ENCODE results near the gene EEF1AKMT1. TPM values are rescaled to one million over a fixed set of nuclear protein-coding genes. Genes with fewer than 3 reads are reported as not detected.

EEF1AKMT1 gene
- polyA plus RNA-seq, 6 donors from 2014 or later, result 5.5 to 14.8 (median 12.2) TPM

DNA sequence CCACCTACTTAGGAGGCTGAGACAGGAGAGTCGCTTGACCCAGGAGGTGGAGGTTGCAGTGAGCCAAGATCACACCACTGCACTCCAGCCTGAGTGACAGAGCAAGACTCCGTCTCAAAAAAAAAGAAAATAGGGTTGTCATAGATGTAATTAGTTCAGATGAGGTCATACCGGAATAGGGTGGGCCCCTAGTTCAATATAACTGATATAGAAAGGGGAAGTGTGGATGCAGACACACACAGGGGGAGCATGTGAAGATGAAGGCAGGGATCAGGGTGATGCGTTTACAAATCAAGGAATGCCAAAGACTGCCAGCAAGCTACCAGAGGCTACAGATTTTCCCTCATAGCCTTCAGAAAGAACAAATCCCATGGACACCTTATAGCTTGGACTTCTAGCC, 24.3 kb upstream of the EEF1AKMT1 start:
- Mint-ChIP-seq H3K27me3 (no peaks in the 10 kb centered on the region), H3K4me3 (peak overlapping the region; percentile 2 to 82 (median 41)), H3K9me3 (no peaks in the 10 kb centered on the region), H3K4me1 (peaks cover 4 to 21% (median 11%) of the 10 kb centered on the region in 3 donors), H3K36me3 (peaks cover 0 to 13% of the 10 kb centered on the region in 2 donors), H3K27ac (peak overlapping the region; percentile 54 to 93 (median 72))
- DNase-seq (peak; percentile 29), ATAC-seq (ENCODE audit: low read depth in 2 of 2) (peak; percentile 92 to 93)

- H3K4me3 Mint-ChIP-seq, result peak overlapping the region in 1 of 8 donors; percentile 29
- DNase-seq (no peak), ATAC-seq (ENCODE audit: low read depth in 2 of 2) (no peak)
- H3K4me1 Mint-ChIP-seq, result peaks cover 4 to 18% (median 11%) of the 10 kb centered on the region in 3 donors
- peaks cover 0 to 13% of the 10 kb centered on the region in 2 donors for H3K36me3 Mint-ChIP-seq
- no peaks in the 10 kb centered on the region for H3K27me3 Mint-ChIP-seq
- H3K27ac Mint-ChIP-seq, result peak overlapping the region in 4 of 6 donors; percentile 38 to 78 (median 59)
- no peaks in the 10 kb centered on the region for H3K9me3 Mint-ChIP-seq
Measured at GRCh38 chr13:20796791-20797508, 23.2 kb upstream of the EEF1AKMT1 start.

GRCh38 chr13:20789665-20790064, 15.9 kb upstream of the EEF1AKMT1 start:
- H3K4me1 Mint-ChIP-seq, result peaks cover 0 to 6% (median 4%) of the 10 kb centered on the region in 3 donors
- peaks cover 9 to 31% of the 10 kb centered on the region in 2 donors for H3K36me3 Mint-ChIP-seq
- no peaks in the 10 kb centered on the region for H3K27me3 Mint-ChIP-seq
- peak overlapping the region in 2 of 6 donors; percentile 19 to 45 for H3K27ac Mint-ChIP-seq
- H3K4me3 Mint-ChIP-seq, result no peak overlapping the region
- H3K9me3 Mint-ChIP-seq, result no peaks in the 10 kb centered on the region
- no peak for DNase-seq
- no peak for ATAC-seq (ENCODE audit: low read depth in 2 of 2)

DNA sequence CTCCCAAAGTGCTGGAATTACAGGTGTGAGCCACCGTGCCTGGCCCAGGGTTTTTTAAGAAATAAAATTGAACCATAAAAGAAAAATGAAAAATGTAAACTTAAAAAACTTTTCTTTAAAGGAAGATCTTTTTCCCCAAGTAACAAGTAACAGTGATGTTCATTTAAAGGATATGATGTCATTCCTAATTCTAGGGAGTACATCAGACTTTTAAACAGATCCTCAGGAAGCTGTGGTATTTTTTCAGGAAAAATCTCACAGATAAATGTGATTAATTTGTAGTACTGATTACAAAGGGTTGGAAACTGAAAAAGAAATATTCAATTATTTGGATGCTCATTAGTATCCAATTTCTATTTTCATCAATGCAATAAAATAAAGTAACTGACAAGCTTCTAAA, 14.6 kb upstream of the EEF1AKMT1 start:
- Mint-ChIP-seq H3K4me3 (no peak overlapping the region), H3K27ac (peak overlapping the region in 1 of 6 donors; percentile 50), H3K4me1 (peaks cover 0 to 6% (median 4%) of the 10 kb centered on the region in 3 donors), H3K9me3 (no peaks in the 10 kb centered on the region), H3K27me3 (no peaks in the 10 kb centered on the region), H3K36me3 (peaks cover 9 to 35% of the 10 kb centered on the region in 2 donors)
- DNase-seq (no peak), ATAC-seq (ENCODE audit: low read depth in 2 of 2) (no peak)

DNA sequence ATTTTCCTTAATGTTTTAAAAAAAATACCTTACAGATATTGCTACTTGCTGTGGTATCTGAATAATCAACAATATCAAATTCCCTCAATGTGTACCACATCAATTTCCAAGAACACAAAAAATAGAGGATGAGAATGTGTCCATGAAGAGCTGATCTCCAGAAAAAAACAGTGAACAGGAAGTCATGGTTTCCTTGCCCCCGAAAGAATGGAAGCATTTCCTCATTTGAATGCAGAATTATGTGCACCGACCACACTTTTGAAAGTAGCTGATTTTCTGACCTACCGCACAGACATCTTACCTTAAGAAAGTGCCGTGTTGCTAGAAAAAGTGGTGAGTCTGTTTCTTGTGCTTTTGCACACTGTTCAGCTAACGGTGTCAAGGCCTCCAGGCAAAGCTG, 13.4 kb upstream of the EEF1AKMT1 start:
- no peak for ATAC-seq (ENCODE audit: low read depth in 2 of 2)
- Mint-ChIP-seq H3K27ac (peak overlapping the region in 1 of 6 donors; percentile 18), H3K4me3 (no peak overlapping the region), H3K36me3 (peaks cover 9 to 45% of the 10 kb centered on the region in 2 donors), H3K9me3 (no peaks in the 10 kb centered on the region), H3K27me3 (no peaks in the 10 kb centered on the region), H3K4me1 (peaks cover 0 to 6% (median 4%) of the 10 kb centered on the region in 3 donors)
- DNase-seq, result no peak

DNA sequence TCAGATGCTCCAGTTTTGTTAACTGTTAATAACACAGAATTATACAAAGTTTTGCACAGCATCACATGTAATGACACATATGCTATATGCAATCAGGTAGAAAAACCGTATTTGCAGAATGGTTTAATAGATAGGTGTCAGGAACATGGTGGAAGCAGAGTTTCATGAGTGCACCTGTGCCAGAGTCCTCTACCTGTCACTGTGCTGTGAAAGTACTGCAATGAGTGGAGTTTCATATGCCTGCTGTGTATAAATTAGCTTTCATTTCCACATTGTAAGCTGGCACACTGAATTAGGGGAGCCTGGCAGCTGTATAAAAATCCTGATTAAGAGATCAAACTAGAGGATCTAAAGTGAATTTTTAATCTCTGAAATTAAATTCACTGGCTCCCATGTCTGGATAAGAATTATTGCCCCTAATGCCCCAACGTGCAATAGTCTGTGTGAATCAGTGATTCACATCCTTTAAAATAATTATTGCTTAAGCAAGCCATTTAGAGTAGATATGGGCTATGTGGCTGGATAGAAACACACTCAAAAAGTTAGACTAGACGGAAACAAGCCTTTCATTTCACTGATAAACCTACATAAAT, 8.5 kb upstream of the EEF1AKMT1 start:
- ATAC-seq (ENCODE audit: low read depth in 2 of 2) (no peak), DNase-seq (no peak)
- no peak overlapping the region for H3K27ac Mint-ChIP-seq
- H3K27me3 Mint-ChIP-seq, result no peaks in the 10 kb centered on the region
- peaks cover 0 to 24% of the 10 kb centered on the region in 2 donors for H3K36me3 Mint-ChIP-seq
- no peaks in the 10 kb centered on the region for H3K4me1 Mint-ChIP-seq
- H3K4me3 Mint-ChIP-seq, result no peak overlapping the region
- no peaks in the 10 kb centered on the region for H3K9me3 Mint-ChIP-seq

- Mint-ChIP-seq H3K9me3 (no peaks in the 10 kb centered on the region), H3K36me3 (peaks cover 0 to 20% of the 10 kb centered on the region in 2 donors), H3K4me3 (no peak overlapping the region), H3K4me1 (no peaks in the 10 kb centered on the region), H3K27me3 (no peaks in the 10 kb centered on the region), H3K27ac (peak overlapping the region in 1 of 6 donors; percentile 42)
- DNase-seq (no peak), ATAC-seq (ENCODE audit: low read depth in 2 of 2) (no peak)
Measured at GRCh38 chr13:20780317-20780716, 6.6 kb upstream of the EEF1AKMT1 start.

DNA sequence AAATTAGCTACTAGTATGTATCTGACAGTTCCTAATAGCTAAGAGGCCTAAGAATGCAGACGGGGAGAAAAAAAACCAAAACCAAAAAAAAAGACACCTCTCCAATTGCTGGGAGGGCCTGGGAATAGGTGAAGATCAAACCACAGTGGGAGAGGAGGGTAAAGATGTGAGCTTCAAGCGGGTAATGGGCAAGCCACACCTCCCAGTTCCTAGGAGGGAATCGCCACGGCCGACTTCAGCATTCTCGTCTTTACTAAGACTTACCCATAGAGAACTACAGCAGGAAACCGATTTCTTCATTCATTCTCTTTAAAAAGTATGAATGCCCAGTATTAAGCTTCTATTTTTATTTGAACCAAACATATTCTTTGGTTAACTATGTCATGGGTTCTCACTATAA, 5.6 kb upstream of the EEF1AKMT1 start:
- peaks cover 0 to 4% (median 0%) of the 10 kb centered on the region in 3 donors for H3K4me1 Mint-ChIP-seq
- no peaks in the 10 kb centered on the region for H3K9me3 Mint-ChIP-seq

DNA sequence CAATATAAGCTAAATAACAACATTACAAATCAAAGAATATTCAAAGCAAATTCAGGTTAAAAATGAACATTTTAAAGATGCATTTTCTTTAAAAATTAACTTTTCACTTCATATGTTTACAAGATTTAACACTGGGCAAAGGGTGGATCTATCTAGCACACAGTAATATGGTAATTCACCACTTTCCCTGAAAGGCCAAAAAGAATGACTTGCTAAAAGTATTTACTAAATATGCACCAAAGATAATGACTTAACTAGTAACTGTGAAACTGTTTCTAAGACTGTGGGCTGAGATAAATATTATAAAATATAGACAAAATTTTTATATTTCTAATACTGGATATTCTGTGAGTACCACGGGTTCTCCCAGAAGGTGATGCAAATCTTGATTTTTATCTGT, 4.5 kb upstream of the EEF1AKMT1 start:
- H3K36me3 Mint-ChIP-seq, result peaks cover 0 to 9% of the 10 kb centered on the region in 2 donors
- H3K27ac Mint-ChIP-seq, result no peak overlapping the region
- peaks cover 4 to 12% (median 5%) of the 10 kb centered on the region in 3 donors for H3K4me1 Mint-ChIP-seq
- no peak for DNase-seq
- no peaks in the 10 kb centered on the region for H3K27me3 Mint-ChIP-seq
- H3K4me3 Mint-ChIP-seq, result no peak overlapping the region
- H3K9me3 Mint-ChIP-seq, result no peaks in the 10 kb centered on the region
- no peak for ATAC-seq (ENCODE audit: low read depth in 2 of 2)

More for the DNA sequence above, 5.6 kb upstream of the EEF1AKMT1 start:
- DNase-seq (no peak), ATAC-seq (ENCODE audit: low read depth in 2 of 2) (no peak)
- Mint-ChIP-seq H3K27ac (peak overlapping the region in 1 of 6 donors; percentile 70), H3K27me3 (no peaks in the 10 kb centered on the region), H3K4me3 (no peak overlapping the region), H3K36me3 (peaks cover 0 to 20% of the 10 kb centered on the region in 2 donors)

DNA sequence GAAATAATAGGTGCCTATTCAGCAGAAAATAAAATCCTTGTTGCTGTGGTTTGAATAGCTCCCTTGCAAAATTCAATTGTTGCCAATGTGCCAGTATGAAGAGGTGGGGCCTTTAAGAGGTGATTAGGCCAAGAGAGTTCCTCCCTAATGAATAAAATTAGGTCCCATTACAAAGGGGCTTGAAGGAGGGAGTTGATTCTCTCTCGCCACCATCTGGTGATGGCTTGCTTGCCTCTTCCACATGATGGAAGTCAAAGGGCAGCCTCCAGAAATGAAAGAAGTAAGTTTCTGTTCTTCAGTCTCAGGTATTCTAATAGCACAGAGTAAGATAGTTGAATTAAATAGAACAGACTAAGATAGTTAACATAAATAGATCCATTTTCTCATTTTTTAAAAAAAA, 3.0 kb upstream of the EEF1AKMT1 start:
- no peak for DNase-seq
- Mint-ChIP-seq H3K4me1 (peaks cover 16 to 24% (median 17%) of the 10 kb centered on the region in 3 donors), H3K27ac (peak overlapping the region in 2 of 6 donors; percentile 24 to 56), H3K27me3 (no peaks in the 10 kb centered on the region), H3K36me3 (no peaks in the 10 kb centered on the region), H3K4me3 (peak overlapping the region in 2 of 8 donors; percentile 9 to 35), H3K9me3 (no peaks in the 10 kb centered on the region)
- ATAC-seq (ENCODE audit: low read depth in 2 of 2), result no peak

DNA sequence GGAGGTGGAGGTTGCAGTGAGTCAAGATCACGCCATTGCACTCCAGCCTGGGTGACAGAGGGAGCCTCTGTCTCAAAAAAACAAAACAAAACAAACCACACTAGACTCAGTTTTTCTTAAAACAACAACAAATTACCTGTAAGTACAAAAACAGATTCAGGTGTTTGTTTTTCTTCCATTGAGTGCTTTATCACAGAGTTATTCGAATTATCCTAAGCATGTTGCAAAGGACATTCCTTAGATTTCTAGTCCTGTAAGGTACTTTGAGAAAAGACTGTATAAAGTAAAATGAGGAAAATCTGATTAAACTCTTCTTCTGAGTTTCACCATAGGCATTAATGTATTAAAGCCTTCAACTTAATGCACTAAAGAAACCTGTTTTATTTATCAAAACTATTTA, 2.2 kb upstream of the EEF1AKMT1 start:
- no peaks in the 10 kb centered on the region for H3K36me3 Mint-ChIP-seq
- no peaks in the 10 kb centered on the region for H3K9me3 Mint-ChIP-seq
- no peaks in the 10 kb centered on the region for H3K27me3 Mint-ChIP-seq
- peaks cover 16 to 28% (median 17%) of the 10 kb centered on the region in 3 donors for H3K4me1 Mint-ChIP-seq
- H3K4me3 Mint-ChIP-seq, result no peak overlapping the region
- no peak overlapping the region for H3K27ac Mint-ChIP-seq
- ATAC-seq (ENCODE audit: low read depth in 2 of 2) (no peak), DNase-seq (no peak)

- ATAC-seq (ENCODE audit: low read depth in 2 of 2) (no peak), DNase-seq (no peak)
- Mint-ChIP-seq H3K36me3 (peaks cover 3 to 7% of the 10 kb centered on the region in 2 donors), H3K4me1 (peaks cover 17 to 28% (median 19%) of the 10 kb centered on the region in 3 donors), H3K27ac (peak overlapping the region in 3 of 6 donors; percentile 8 to 95 (median 53)), H3K4me3 (peak overlapping the region in 7 of 8 donors; percentile 88 to 99 (median 95)), H3K27me3 (no peaks in the 10 kb centered on the region), H3K9me3 (peaks cover 1 to 6% (median 4%) of the 10 kb centered on the region in 7 donors)
Measured at GRCh38 chr13:20774746-20775145, 985 bp upstream of the EEF1AKMT1 start.

- Mint-ChIP-seq H3K27ac (peak overlapping the region; percentile 92 to 98 (median 97)), H3K4me1 (peaks cover 17 to 28% (median 21%) of the 10 kb centered on the region in 3 donors), H3K27me3 (no peaks in the 10 kb centered on the region), H3K9me3 (peaks cover 7 to 25% (median 19%) of the 10 kb centered on the region in 7 donors), H3K4me3 (peak overlapping the region; percentile 88 to 99 (median 96)), H3K36me3 (peaks cover 20 to 24% of the 10 kb centered on the region in 2 donors)
- DNase-seq, result no peak
- ATAC-seq (ENCODE audit: low read depth in 2 of 2), result no peak
Measured at GRCh38 chr13:20772401-20773131, 1.2 kb downstream of the EEF1AKMT1 start.
